Stimulated activated CD4-positive, alpha-beta T cell treated with anti-CD3 and anti-CD28 coated beads, Interleukin-2, amount 100 ng/mL, for 24 hours (primary cell): Measurements from ENCODE around the gene CYYR1.

Experiments
- DNase-seq, 2 donors: peaks; one replicate each; pipeline ENCODE4 v3.0.0-alpha.2; 2020

The CYYR1 gene

GRCh38 chr21:26550326-26550725, 22.8 kb downstream of the CYYR1 start:
- no peak for DNase-seq

DNA sequence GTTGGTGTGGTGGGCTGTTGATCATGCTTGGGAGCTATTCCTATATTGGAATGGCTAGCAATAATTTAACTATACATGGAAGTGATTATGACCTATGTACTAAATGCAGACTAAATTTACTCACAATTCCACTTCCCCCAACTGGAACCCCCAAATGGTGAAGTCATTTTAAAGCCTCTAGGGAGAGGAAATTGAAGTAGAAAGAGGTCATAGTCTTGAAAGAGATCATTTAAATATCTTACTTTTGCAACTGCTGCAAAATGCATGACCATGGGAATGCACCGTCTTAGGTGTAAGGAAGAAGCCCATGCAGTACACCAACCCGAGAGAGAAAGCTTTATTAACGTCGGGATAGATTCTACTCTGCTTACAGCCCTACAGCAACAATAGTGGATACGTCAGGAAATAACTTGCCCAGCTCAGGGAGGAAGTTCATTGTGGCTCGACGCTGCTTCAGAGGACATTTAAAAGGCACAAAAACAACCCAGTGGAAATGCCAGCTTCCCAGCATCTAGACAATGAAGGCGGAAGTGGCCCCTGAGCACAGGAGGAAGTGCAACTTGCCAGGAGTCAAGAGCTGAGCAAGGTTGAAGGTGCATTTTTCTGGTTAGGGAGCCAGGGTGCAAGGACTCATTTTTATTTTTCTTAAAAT, 26.5 kb downstream of the CYYR1 start:
- DNase-seq = no peak

- DNase-seq = no peak
Measured at GRCh38 chr21:26544201-26544775, 28.8 kb downstream of the CYYR1 start.

DNA sequence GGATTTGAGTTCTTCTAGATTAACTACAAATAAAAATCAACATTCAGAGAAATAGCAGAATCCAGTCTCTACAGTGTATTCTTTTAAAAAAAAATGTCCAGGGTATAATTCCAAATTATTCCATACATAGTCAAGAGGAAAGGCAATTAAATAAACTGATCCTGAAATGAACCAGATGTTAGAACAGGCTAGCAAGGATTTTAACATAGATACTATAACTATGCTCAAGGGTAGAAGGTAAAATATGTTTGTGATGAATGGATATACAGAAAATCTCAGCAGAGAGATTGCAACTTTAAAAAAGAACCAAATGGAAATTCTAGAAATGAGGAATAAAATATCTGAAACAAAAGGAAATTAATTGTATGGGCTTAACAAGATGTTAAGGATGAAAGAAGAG, 32.4 kb downstream of the CYYR1 start:
- DNase-seq = no peak

DNA sequence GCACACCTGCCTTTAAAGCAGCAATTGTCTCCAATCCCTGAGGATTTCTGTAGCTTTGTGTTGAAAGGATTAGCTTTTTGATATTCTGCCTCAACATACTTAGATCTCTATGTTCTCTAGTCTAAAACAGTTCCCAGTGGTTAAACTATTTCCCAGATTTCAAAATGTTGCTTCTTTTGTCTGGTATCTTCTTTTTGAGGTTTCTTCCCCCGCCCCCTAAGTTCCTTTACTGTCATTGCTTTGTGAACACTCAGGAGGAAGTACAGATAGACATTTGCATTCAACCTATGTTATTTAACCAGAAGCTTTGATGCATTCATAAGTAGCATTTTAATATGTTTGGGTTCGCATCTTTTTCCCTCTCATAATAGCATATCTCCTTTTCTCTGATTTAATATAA, 33.5 kb downstream of the CYYR1 start:
- DNase-seq = no peak

GRCh38 chr21:26534517-26534916, 38.6 kb downstream of the CYYR1 start:
- DNase-seq = no peak

DNA sequence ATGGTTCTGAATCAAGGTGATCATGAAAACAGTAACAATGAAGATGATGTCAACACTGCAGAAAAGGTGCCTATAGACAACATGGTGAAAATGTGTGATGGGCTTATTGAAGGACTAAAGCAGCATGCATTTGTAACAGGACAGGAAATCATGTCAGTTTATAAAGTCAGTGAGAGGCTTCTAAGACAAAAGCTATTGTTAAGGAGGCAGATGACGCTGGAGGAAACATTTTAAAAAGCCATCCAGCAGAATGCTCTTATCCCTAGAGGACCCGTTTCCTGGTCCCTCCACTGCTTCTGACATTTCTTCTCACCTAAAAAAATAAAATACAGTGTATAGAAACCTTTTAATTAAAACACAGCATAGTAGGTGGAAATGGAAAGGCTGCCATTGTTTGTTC, 40.9 kb downstream of the CYYR1 start:
- DNase-seq = no peak

DNA sequence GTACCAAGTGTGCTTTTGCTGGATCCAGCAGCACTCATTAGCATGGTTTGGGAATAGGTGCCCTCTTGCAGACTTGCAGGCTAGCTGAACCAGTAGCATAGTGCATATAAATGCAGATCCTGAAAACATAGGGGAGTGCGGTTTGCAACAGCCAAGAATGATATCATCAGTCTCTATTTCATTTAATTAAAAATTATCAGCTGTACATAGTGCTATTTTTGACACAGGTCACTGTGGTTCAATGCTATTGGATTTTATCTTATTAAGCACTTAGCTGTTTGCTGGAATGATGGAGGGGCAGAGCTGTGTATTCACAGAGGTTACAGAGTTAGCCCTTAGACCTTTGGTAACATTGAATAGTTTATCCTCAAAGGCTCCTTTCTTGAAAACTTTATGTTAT, 43.6 kb downstream of the CYYR1 start:
- DNase-seq = no peak

DNA sequence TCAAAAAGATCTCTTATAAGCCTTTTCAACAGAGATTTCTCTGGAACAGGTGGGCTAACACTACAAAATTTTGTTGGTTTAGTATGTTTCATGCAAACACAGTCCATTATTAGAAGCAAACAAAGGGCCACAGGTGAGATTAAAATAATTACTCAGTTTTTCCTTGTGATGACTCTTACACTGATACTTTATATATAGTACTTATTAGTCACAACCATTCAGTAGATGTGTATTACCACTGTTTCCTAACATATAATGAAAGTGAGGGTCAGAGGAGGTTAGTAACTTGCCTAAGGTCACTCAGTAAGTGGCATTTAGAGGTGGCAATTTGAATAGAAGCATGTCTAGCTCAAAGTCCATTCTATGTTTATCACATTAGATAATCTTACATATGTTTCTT, 44.2 kb downstream of the CYYR1 start:
- DNase-seq = no peak

DNA sequence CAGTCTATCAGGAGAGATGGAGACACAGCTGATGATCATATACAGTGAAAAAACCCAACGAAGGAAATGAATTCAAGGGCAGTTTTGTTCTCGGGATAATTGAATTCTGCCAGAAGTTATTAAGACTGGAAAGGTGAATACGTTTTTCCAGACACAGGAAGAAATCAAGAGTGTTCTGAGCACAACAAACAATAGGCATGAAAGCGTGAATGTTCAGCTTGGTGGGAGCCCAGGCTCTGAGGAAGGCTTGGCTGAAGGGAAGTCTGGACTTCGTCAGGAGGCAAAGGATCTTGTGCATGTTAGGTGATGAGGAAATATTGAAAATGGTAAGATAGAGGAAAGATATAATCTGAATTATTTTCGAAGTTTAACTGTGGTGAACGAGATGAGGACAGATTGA, 50.4 kb downstream of the CYYR1 start:
- no peak for DNase-seq

DNA sequence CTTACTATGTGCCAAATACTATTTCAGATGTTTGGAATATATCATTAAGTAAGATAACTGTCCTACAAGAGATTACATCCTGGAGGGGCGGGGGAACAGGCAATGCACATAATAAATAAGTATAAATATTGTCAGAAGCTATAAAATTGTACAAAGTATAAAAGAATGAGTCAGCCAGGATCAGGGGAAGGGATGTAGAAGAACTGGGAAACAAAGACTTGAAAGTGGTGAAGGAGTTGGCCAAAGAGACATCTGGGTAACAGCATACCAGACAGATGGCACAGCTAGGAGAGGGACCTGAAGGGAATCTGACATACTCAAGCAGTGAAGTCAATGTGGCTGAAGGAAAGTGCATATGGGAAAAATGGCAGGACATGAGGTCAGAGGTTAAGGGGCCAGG, 53.9 kb downstream of the CYYR1 start:
- DNase-seq = no peak

GRCh38 chr21:26515257-26515656, 57.8 kb downstream of the CYYR1 start:
- DNase-seq = no peak

DNA sequence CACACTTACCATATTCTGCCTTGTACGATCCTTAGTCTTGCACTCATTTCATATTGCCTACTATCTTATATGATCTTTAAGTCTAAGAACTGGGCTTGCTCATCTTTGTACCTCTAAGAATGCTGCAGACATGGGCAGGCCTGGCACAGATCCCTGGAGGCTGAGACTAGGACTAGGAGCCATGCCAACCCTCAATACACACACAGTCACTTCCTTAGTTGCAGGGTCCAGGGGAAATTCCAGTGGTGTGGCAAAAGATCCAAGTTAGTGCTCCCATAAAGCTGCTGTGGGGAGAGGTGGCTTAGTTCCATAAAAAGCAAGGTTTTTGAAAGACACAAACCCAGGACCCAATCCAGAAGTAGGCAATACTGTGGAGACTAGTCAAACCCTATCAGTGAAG, 59.9 kb downstream of the CYYR1 start:
- DNase-seq = no peak

DNA sequence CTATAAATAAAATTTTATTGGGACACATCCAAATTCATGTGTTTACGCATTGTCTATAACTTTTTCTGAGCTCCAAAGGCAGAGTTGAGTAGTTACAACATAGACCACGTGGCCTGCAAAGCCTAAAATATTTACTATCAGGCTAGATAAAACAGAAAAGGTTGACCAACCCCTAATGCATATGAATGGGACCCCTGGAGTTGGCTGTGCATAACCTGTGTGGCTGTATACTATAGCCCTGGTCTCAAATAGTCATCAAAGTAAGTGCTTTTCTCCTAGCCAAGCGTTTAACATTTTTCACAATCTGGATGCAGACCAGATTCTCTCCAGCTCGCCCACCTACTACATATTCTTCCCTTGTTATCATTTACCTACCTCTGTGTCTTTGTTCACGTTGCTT, 60.4 kb downstream of the CYYR1 start:
- DNase-seq = no peak

DNA sequence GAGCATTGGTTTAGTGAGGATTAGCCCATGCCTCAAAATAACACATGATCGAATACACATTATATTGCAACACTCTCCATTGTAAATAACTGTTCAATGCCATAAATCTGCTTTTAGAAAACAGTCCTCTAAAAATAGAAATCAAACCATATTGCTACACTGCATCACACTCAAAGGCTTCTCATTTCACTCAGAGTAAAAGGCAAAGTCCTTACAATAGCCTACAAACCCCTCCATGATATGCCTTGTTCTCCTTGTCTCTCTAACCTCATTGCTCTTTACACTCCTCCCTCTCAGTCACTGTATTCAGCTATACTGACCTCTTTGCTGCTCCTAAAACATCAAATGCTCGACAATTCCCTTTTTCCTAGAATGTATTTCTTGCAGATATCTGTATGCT, 64.2 kb downstream of the CYYR1 start:
- DNase-seq = no peak

GRCh38 chr21:26506956-26507355, 66.1 kb downstream of the CYYR1 start:
- DNase-seq = no peak

DNA sequence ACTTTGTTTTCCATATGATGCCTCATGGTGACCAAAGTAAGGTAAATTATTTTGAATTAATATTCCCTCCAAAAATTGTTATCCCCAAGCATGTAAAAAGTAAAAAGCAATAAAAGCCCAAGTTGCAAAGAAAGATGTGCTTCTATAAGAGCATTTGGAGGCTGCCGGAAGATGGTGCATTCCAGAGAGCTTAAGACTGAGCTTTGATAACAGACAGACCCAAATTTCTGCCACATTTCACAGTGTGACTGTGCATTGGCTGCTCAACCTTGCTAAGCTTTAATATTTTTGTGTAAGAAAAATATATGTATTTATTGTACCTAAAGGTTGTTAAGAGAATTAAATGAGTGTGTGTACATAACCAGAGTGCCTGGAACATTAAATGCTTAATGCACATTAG, 67.9 kb downstream of the CYYR1 start:
- DNase-seq = no peak

GRCh38 chr21:26503414-26503813, 69.7 kb downstream of the CYYR1 start:
- DNase-seq = no peak

- no peak for DNase-seq
Measured at GRCh38 chr21:26501495-26502021, 71.5 kb downstream of the CYYR1 start.

DNA sequence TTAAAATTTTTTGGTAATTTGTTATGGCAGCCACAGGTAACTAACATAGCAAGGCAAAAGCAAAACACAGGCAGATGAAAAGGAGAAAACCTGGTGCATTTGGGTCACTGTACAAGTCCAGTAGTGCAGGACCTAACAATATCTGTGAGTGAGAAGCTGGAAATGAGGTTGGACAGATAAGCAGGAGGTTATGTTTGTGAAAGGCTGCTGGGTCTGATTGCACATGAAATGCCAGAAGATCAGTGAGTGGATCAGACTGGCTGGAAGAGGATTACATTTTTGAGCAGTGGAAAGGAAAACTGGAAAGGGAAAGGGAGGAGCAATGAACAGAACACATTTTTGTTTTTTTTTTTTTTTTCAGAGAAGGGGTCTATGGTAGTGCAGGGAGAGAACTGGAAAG, 73.6 kb downstream of the CYYR1 start:
- DNase-seq = no peak

- DNase-seq = no peak
Measured at GRCh38 chr21:26495283-26495849, 77.7 kb downstream of the CYYR1 start.

DNA sequence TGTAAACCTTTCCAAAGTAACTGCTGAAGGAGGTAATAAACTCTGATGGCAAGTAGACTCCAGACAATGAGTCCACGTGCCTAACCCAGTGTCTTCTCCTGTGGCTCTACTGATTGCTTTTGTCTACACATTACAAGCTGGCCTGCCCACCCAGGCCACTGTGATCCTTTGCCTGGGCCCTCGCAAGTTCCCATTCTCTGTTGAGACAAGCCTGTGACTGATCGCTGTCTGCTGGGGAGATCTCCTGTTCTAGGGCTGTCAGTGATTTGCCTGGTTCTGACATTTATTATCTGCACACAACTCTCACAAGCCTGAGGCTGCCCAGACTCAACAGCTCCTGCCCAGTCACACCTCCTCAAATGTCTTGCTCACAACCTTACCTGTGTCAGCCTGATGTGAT, 81.4 kb downstream of the CYYR1 start:
- no peak for DNase-seq

DNA sequence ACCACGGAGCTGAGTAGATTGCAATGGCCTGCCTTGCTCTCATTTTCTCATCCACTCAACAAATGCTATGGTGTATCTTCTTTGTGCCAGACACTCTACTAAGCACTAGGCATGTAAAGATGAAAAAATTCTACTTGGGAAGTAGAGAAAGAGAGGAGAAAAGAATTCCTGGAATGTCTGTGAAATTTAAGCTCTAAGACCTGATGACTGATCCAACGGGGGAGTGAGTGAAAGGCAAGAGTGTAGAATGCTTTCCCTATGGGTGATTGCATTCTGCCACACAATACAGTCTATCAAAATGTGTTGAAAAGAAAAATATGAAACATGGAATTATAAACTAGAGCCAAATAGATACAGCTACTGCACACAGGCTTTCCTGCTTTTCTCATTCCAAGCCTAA, 82.3 kb downstream of the CYYR1 start:
- no peak for DNase-seq

- DNase-seq = no peak
Measured at GRCh38 chr21:26489781-26490180, 83.3 kb downstream of the CYYR1 start.

DNA sequence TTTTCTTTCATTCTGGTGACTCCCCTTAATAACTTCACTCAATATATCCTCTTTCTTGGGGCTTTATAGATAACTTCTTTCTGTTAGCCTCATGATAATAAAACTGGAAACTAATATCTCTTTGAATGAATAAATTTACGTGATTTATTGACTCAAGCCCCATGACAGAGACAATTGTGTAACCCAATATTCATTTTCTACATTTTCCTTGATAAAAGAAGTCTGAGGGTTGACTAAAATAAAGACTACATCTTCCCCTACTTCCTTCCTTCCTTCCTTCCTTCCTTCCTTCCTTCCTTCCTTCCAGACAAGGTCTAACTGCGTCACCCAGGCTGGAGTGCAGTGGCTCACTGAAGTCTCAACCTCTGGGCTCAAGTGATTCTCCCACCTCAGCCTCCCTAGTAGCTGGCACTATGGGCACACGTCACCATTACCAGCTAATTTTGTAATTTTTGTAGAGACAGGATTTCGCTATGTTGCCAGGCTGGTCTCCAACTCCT, 85.1 kb downstream of the CYYR1 start:
- DNase-seq = no peak
